ENCODE measurements around the gene PLD1. TPM values are rescaled to one million over a fixed set of nuclear protein-coding genes. Genes with fewer than 3 reads are reported as not detected.

PLD1 gene
- total RNA-seq, 1 donor from 2014 or later = 13.9 TPM

GRCh38 chr3:171649267-171649666 lies 161.0 kb downstream of the PLD1 start:
- H3K27me3 Mint-ChIP-seq (ENCODE audit: unreplicated experiment) = no peaks in the 10 kb centered on the region
- H3K4me3 Mint-ChIP-seq (ENCODE audit: unreplicated experiment) = no peak overlapping the region
- no peaks in the 10 kb centered on the region for H3K9me3 Mint-ChIP-seq (ENCODE audit: unreplicated experiment)
- H3K36me3 Mint-ChIP-seq (ENCODE audit: unreplicated experiment) = peaks cover 4% of the 10 kb centered on the region
- H3K4me1 Mint-ChIP-seq (ENCODE audit: unreplicated experiment) = peaks cover 12% of the 10 kb centered on the region
- DNase-seq (ENCODE audit: extremely low spot score, unreplicated experiment) = no peak
- no peak overlapping the region for H3K27ac Mint-ChIP-seq (ENCODE audit: unreplicated experiment)
- no peak for TF ChIP-seq CTCF (IDR thresholded peaks at IDR 0.05)

- H3K27me3 Mint-ChIP-seq (ENCODE audit: unreplicated experiment) = no peaks in the 10 kb centered on the region
- H3K9me3 Mint-ChIP-seq (ENCODE audit: unreplicated experiment) = no peaks in the 10 kb centered on the region
- H3K36me3 Mint-ChIP-seq (ENCODE audit: unreplicated experiment) = peaks cover 4% of the 10 kb centered on the region
- H3K4me3 Mint-ChIP-seq (ENCODE audit: unreplicated experiment) = no peak overlapping the region
- H3K27ac Mint-ChIP-seq (ENCODE audit: unreplicated experiment) = no peak overlapping the region
- DNase-seq (ENCODE audit: extremely low spot score, unreplicated experiment) = no peak
- TF ChIP-seq CTCF (IDR thresholded peaks at IDR 0.05) = no peak
- peaks cover 7% of the 10 kb centered on the region for H3K4me1 Mint-ChIP-seq (ENCODE audit: unreplicated experiment)
Observed at GRCh38 chr3:171648069-171648468, 162.2 kb downstream of the PLD1 start.

- Mint-ChIP-seq H3K36me3 (ENCODE audit: unreplicated experiment) (peaks cover 4% of the 10 kb centered on the region), H3K27me3 (ENCODE audit: unreplicated experiment) (no peaks in the 10 kb centered on the region), H3K9me3 (ENCODE audit: unreplicated experiment) (no peaks in the 10 kb centered on the region), H3K27ac (ENCODE audit: unreplicated experiment) (peak overlapping the region; percentile 15), H3K4me1 (ENCODE audit: unreplicated experiment) (peaks cover 9% of the 10 kb centered on the region), H3K4me3 (ENCODE audit: unreplicated experiment) (no peak overlapping the region)
- peak; percentile 74 for TF ChIP-seq CTCF (IDR thresholded peaks at IDR 0.05)
- no peak for DNase-seq (ENCODE audit: extremely low spot score, unreplicated experiment)
Observed at GRCh38 chr3:171646357-171647133, 163.7 kb downstream of the PLD1 start.

- no peaks in the 10 kb centered on the region for H3K9me3 Mint-ChIP-seq (ENCODE audit: unreplicated experiment)
- no peaks in the 10 kb centered on the region for H3K27me3 Mint-ChIP-seq (ENCODE audit: unreplicated experiment)
- DNase-seq (ENCODE audit: extremely low spot score, unreplicated experiment) = no peak
Observed at GRCh38 chr3:171644681-171645080, 165.6 kb downstream of the PLD1 start.

More at GRCh38 chr3:171644681-171645080, 165.6 kb downstream of the PLD1 start:
- Mint-ChIP-seq H3K4me1 (ENCODE audit: unreplicated experiment) (peaks cover 27% of the 10 kb centered on the region), H3K36me3 (ENCODE audit: unreplicated experiment) (no peaks in the 10 kb centered on the region), H3K27ac (ENCODE audit: unreplicated experiment) (no peak overlapping the region), H3K4me3 (ENCODE audit: unreplicated experiment) (no peak overlapping the region)
- TF ChIP-seq CTCF (IDR thresholded peaks at IDR 0.05) = no peak
